ENCODE results near the gene GLRX.
"Not testable (repeated sequence)": the region's sequence is repeated elsewhere in the genome, so short reads cannot be mapped to it uniquely, and the experiment has no call there.

Gene GLRX

DNA sequence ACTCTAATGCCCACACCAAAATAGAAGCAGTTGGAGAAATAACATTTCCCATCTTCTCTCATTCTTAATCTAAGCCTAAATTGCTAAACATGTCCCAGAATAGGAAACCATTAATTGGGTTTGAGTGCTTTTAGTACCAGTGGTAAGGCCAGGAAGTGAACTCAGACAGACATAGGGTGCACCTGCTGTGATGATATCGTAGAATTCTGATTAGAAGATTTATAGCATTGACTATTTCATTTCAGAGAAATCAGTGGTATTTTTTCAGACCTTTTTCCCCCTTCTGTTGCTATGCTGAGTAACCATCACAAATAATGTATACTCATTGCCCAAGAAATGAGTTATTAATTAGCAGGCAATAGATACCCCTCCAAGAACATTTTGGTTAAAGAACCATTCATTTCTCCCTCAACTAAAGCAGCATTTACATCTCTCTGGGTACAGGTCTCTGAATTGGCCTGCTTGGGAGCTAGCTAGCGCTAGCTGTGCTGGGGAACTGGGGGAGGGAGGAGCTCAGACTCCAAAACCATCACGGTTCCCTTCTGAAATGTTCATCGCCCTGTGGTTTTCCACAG is 7.3 kb downstream of the GLRX start:
- no peak for DNase-seq (ENCODE audit: extremely low read depth, low read depth)
- TF ChIP-seq, protein P1, sequence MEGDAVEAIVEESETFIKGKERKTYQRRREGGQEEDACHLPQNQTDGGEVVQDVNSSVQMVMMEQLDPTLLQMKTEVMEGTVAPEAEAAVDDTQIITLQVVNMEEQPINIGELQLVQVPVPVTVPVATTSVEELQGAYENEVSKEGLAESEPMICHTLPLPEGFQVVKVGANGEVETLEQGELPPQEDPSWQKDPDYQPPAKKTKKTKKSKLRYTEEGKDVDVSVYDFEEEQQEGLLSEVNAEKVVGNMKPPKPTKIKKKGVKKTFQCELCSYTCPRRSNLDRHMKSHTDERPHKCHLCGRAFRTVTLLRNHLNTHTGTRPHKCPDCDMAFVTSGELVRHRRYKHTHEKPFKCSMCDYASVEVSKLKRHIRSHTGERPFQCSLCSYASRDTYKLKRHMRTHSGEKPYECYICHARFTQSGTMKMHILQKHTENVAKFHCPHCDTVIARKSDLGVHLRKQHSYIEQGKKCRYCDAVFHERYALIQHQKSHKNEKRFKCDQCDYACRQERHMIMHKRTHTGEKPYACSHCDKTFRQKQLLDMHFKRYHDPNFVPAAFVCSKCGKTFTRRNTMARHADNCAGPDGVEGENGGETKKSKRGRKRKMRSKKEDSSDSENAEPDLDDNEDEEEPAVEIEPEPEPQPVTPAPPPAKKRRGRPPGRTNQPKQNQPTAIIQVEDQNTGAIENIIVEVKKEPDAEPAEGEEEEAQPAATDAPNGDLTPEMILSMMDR (IDR thresholded peaks at IDR 0.05; ENCODE audit: low read depth, low read length, missing control alignments): no peak
- no peak overlapping the region for H3K4me3 ChIP-seq (replicated peaks; ENCODE audit: low read depth, low read length)

DNA sequence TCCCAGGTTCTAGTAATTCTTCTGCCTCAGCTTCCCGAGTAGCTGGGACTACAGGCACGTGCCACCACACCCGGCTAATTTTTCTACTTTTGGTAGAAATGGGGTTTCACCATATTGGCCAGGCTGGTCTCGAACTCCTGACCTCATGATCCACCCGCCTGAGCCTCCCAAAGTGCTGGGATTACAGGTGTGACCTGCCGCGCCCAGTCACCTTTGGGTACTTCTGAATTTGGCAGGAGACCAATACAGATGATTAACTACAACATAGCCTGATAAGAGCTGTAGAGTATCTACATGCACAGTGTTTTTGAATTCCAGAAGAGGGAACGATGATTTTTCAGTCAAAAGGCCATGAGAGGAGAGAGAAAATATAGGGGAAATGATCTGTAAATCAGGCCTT is 9.5 kb downstream of the GLRX start:
- not testable (repeated sequence) for DNase-seq (ENCODE audit: extremely low read depth, low read depth); H3K4me3 ChIP-seq (replicated peaks; ENCODE audit: low read depth, low read length)

- TF ChIP-seq, protein P1 (IDR thresholded peaks at IDR 0.05; ENCODE audit: low read depth, low read length, missing control alignments): no peak
- H3K4me3 ChIP-seq (replicated peaks; ENCODE audit: low read depth, low read length): no peak overlapping the region
- peak; percentile 81 for DNase-seq (ENCODE audit: extremely low read depth, low read depth)
Measured at GRCh38 chr5:95812074-95812471, 10.5 kb downstream of the GLRX start.

- H3K4me3 ChIP-seq (replicated peaks; ENCODE audit: low read depth, low read length); DNase-seq (ENCODE audit: extremely low read depth, low read depth): not testable (repeated sequence)
Measured at GRCh38 chr5:95811461-95812073, 11.0 kb downstream of the GLRX start.

GRCh38 chr5:95811126-95811423 is 11.5 kb downstream of the GLRX start:
- not testable (repeated sequence) for H3K4me3 ChIP-seq (replicated peaks; ENCODE audit: low read depth, low read length); DNase-seq (ENCODE audit: extremely low read depth, low read depth)

GRCh38 chr5:95810305-95811125 is 12.0 kb downstream of the GLRX start:
- DNase-seq (ENCODE audit: extremely low read depth, low read depth): no peak
- TF ChIP-seq, protein P1 (IDR thresholded peaks at IDR 0.05; ENCODE audit: low read depth, low read length, missing control alignments): no peak
- H3K4me3 ChIP-seq (replicated peaks; ENCODE audit: low read depth, low read length): no peak overlapping the region

- no peak for DNase-seq (ENCODE audit: extremely low read depth, low read depth)
- TF ChIP-seq, protein P1 (IDR thresholded peaks at IDR 0.05; ENCODE audit: low read depth, low read length, missing control alignments): no peak
Measured at GRCh38 chr5:95809414-95809960, 13.0 kb downstream of the GLRX start.

DNA sequence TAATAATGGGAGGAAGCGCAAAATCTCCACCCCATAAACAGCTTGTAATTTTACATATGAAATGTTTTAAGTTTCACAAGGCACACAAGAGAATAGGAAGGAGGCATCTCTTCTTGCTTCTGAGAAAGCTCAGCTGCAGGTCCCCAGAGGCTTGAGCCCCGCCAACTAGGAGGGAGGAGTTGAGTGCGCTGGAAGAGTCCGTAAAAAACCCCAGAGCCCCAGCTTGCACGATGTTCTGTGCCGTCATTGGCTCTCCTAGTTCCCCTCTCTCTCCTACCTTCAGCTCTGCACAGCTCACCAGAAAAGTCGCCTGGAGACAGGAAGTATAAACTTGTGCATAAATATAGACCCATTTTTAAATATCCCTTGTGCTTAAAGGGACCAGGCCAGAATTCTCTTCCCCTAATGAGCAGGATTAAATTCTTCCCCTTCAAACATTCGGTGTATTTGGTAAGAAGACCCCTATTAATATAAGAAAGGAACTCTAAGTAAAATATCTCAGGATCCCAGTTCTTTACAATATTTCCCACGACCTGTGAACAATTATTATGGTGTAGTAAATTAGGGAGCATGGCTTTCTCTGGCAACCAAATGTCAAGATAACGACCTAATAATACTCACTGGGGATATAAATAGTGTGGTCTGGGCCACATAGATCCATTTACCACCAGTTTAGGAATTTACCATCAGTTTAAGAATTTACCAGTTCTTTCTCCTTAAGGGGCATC is 13.7 kb downstream of the GLRX start:
- TF ChIP-seq, protein P1 (IDR thresholded peaks at IDR 0.05; ENCODE audit: low read depth, low read length, missing control alignments): no peak
- no peak overlapping the region for H3K4me3 ChIP-seq (replicated peaks; ENCODE audit: low read depth, low read length)
- peak; percentile 67 for DNase-seq (ENCODE audit: extremely low read depth, low read depth)

More at GRCh38 chr5:95809414-95809960, 13.0 kb downstream of the GLRX start:
- no peak overlapping the region for H3K4me3 ChIP-seq (replicated peaks; ENCODE audit: low read depth, low read length)
